ENCODE results near the gene SNRNP40.
"Not testable (repeated sequence)": the region's sequence is repeated elsewhere in the genome, so short reads cannot be mapped to it uniquely, and the experiment has no call there.

SNRNP40 gene

GRCh38 chr1:31296486-31297276 lies at the start of gene SNRNP40, which contains the start of gene ZCCHC17:
SNRNP40 (minus strand) TSS chr1:31296788; CDS start chr1:31296751, 37 bp downstream.
ZCCHC17 (plus strand) TSS chr1:31297032; CDS start chr1:31310099, 13,067 bp downstream.
- DNase-seq, result peak; percentile 99

- no peak for DNase-seq
Measured at GRCh38 chr1:31345635-31346034, 49.0 kb upstream of the SNRNP40 start.

- no peak for DNase-seq
Measured at GRCh38 chr1:31344503-31344902, 47.9 kb upstream of the SNRNP40 start.

GRCh38 chr1:31336687-31337467 lies 40.3 kb upstream of the SNRNP40 start:
- DNase-seq, result no peak

DNA sequence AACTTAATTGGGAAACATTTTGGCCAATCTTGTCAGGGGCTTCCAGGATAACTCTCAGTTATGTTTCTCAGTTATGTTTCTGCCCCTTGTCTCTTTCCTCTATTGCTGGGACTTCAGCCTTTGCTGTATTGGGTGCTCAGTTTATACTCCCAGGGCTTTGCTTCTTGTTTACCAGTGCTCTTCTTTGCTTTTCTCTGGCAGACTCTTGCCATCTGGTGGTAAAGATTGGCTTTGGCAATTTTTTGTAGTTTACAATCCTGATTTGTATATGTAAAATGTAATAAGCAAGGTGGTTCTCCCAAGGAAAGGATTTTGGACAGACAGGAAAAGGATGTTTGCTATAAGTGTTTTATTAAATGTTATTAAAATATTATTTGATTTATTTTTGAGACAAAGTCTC lies 38.4 kb upstream of the SNRNP40 start:
- DNase-seq, result peak; percentile 25

- no peak for DNase-seq
Measured at GRCh38 chr1:31327381-31327780, 30.8 kb upstream of the SNRNP40 start.

GRCh38 chr1:31326461-31326860 lies 29.9 kb upstream of the SNRNP40 start:
- DNase-seq, result no peak

DNA sequence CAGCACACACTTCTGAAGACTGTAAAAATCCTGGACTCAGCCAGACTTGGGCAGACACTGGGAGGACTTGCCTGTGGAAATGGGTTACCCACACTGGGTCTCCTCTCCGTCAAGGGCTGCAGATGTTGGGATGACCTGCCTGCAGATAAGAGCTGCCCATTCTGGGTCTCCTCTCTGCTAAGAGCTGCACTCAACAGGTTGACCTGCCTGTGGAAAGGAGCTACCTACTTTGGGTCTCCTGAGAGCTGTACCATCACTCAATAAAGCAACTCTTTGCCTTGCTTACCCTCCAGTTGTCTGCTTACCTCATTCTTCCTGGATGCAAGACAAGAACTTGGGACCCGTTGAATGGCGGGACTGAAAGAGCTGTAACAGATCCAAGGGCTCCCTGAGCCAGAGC lies 28.4 kb upstream of the SNRNP40 start:
- no peak for DNase-seq

GRCh38 chr1:31324093-31324492 lies 27.5 kb upstream of the SNRNP40 start:
- DNase-seq, result no peak

DNA sequence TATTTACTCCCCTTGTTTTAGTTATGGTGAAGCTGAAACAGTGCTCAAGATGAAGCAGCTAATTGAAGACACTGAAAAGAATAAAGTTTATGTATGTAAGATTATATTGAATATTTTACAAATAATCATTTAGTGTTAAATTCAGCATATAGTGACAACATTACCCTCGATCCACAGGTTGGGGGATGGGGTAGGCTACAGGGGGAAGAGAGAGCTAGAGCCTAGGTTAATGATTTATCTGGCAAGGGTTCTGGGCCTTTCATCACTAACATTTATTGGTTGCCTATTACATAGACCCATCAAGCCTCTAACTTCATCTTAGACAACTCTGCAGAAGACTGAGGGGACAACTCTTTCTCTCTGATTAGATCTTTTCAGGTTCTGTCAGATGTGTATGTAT lies 21.6 kb upstream of the SNRNP40 start:
- no peak for DNase-seq

GRCh38 chr1:31315902-31316301 lies 19.3 kb upstream of the SNRNP40 start:
- no peak for DNase-seq

DNA sequence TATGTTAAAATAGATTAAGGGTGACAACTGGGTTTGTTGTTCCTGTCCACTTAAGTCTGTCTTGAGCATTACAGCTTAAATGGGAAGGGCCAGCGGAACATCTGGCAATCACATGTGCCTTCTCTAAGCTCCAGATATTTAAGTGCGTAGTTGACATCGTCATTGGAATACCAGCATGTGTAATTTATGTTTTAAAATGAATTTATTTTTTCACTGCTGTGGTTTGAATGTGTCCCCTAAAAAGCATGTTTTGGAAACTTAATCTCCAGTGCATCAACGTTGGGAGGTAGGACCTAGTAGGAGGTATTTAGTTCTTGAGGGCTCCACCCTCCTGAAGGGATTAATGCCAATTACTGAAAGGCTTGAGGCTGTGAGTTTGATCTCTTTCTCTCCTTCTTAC lies 13.6 kb upstream of the SNRNP40 start:
- DNase-seq, result no peak

DNA sequence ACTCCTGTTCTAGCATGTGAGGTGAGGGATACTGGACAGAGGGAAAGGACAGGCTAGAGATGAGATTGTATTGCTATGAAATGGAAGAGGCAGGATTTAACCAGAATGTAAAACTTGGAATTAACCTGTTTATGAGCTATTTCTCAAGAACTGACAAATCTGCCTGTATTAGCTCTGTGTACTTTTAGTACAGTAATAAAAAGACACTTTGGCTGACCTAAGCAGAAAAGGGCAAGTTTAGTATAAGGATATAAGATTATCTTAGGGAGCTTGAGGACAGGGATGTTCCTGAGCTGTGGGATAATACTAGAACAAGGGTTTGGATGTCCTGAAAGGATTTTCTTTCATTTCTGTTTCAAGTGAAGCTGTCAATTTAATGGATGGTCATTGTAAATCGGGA lies 11.4 kb upstream of the SNRNP40 start:
- DNase-seq, result no peak

DNA sequence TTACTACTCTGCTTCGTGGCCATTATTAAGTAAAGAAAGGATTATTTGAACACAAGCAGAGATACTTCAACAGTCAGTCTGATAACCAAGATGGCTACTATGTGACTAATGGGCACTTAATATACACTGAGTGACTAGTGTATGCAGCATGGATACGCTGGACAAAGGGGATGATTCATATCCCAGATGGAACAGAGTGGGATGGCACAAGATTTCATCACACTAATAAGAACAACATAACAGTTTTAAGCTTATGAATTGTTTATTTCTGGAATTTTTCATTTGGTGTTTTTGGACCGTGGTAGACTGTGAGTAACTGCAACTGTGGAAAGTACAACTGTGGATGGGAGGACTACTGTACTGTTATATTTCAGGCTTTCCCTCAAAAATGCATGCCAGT lies 9.7 kb upstream of the SNRNP40 start:
- no peak for DNase-seq

DNA sequence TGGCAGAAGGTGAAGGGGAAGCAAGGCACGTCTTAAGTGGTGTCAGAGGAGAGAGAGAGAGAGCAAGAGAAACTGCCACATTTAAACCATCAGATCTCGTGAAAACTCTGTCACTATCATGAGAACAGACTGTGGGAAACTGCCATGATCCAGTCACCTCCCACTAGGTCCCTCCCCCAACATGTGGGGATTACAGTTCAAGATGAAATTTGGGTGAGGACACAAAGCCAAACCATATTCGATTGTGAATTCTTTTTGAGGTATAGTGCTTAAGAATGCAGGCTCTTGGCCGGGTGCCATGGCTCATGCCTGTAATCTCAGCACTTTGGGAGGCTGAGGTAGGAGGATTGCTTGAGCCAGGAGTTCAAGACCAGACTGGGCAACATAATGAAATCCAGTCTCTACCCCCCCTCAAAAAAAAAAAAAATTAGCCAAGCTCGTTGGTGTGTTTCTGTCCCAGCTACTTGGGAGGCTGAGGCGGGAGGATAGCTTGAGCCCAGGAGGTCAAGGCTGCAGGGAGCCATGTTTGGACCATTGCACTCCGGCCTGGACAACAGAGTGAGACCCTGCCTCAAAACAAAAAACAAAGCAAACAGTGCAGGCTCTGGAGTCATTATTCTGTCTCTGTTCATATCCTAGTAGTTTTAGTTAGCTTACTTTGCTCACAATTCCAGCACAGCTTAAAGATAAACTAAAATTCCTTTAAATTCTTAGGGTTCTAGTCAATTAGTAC lies 6.3 kb upstream of the SNRNP40 start:
- DNase-seq, result no peak

DNA sequence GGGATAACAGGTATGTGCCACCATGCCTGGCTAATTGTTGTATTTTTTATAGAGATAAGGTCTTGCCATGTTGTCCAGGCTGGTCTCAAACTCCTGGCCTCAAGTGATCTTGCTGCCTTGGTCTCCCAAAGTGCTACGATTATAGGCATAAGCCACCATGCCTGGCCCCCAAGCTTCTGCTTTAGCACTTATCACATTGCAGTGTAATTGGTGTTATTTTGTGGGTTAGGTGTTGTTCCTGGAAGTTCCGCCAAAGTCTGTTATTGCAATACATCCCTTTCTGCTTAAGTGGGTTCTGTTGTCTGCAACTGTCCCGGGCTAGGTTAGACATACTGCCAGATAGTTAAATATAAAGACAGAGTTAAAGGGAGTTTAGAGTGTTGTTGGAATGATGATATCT lies 3.6 kb upstream of the SNRNP40 start:
- no peak for DNase-seq

DNA sequence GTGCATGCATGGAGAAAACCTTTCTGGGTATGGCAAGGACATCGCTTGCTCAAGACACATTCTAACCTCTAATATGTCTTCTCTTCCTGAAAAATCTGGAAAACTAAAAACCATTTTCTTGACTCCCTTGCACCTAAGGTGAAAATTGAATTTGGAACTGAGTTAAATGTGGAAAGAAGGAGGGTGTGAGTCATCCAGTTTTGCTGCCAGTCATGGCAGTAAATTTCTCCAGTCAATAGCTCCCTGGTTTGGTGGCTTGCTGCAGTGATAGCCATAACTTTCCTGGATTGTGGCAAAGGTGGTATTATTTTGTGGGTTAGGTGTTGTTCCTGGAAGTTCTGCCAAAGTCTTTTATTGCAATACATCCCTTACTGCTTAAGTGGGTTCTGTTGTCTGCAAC lies 2.8 kb upstream of the SNRNP40 start:
- no peak for DNase-seq

GRCh38 chr1:31297277-31298247 lies 974 bp upstream of the SNRNP40 start:
- DNase-seq, result no peak

DNA sequence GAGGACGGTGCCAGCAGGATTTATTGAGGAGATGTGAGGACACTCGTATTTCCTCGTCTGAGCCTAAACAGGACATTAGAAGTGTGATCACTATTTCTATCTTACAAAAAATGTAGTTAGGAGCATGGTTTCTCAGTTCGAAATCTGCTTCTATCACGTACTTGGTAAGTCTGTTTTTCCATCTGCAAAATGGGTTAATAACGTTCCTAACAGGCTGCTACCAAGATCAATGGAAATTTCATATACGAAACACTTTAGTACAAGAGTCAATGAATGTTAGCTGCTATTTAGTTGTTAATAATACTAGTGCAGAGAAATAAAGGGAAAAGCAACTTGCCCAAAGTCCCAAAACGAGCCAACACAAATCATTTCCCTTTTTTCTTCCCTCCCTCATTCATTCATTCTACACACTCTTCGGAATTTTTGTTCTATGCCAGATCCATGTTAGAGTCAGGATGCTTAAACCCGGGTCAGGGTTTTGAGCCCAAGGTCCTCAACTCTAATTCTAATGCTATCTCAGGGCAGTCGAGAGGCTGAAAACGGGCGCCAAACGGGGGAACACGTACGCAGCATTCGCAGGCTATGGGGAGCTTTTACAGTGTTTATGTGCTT lies 608 bp downstream of the SNRNP40 start:
- no peak for DNase-seq

DNA sequence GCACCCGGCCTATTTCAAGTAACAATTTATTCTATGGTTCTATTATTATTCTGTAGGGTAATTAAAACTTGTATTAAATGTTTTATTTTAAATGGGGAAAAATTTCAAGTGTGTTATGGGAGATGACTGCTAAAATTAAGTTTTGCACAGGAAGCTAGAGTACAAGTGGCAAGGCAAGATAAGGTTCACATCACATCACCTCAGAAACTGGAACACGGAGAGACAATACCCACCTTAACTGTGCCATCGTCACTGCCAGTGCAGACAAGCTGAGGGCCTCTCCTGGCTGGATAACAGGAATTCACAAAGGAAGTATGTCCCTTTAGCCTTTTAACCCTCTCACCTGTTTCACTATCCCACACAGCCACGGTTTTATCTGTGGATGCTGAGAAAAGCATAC lies 7.6 kb downstream of the SNRNP40 start:
- DNase-seq, result no peak

- DNase-seq, result not testable (repeated sequence)
Measured at GRCh38 chr1:31287791-31288190, 8.8 kb downstream of the SNRNP40 start.

DNA sequence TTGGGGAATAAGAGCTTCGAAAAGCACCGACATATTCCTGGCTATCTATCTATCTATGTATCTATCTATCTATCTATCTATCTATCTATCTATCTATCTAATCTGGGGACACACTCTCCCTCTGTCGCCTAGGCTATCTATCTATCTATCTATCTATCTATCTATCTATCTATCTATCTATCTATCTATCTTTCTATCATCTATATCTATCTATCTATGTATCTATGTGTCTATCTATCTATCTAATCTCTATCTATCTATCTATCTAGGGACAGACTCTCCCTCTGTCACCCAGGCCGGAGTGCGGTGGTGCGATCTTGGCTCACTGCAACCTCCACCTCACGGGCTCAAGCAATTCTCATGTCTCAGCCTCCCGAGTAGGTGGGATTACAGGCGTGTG lies 14.2 kb downstream of the SNRNP40 start:
- not testable (repeated sequence) for DNase-seq
